ENCODE results near the gene ST6GALNAC2.

DNA sequence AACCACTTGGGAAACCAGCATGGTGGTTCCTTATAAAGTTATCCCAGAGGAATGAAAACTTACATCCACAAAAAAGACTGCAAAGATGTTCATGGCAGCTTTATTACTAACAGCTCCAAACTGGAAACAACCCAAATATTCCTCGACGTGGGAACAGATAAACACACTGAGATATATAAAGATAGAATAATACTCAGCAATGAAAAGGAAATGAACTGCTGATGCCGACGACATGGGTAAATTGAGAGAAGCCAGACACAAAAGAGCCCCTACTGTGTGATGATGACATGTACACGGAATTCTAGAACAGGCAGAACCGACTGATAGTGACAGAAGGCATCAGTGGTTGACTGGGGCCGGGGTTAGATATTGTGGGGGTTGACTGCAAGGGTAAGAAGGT lies 36.1 kb downstream of the ST6GALNAC2 start:
- TF ChIP-seq, protein P1, sequence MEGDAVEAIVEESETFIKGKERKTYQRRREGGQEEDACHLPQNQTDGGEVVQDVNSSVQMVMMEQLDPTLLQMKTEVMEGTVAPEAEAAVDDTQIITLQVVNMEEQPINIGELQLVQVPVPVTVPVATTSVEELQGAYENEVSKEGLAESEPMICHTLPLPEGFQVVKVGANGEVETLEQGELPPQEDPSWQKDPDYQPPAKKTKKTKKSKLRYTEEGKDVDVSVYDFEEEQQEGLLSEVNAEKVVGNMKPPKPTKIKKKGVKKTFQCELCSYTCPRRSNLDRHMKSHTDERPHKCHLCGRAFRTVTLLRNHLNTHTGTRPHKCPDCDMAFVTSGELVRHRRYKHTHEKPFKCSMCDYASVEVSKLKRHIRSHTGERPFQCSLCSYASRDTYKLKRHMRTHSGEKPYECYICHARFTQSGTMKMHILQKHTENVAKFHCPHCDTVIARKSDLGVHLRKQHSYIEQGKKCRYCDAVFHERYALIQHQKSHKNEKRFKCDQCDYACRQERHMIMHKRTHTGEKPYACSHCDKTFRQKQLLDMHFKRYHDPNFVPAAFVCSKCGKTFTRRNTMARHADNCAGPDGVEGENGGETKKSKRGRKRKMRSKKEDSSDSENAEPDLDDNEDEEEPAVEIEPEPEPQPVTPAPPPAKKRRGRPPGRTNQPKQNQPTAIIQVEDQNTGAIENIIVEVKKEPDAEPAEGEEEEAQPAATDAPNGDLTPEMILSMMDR (IDR thresholded peaks at IDR 0.05) = no peak
- no peak for TF ChIP-seq POLR2A (IDR thresholded peaks at IDR 0.05)
